ENCODE data around the gene LAMB4. TPM values are rescaled to one million over a fixed set of nuclear protein-coding genes. Genes with fewer than 3 reads are reported as not detected.

The LAMB4 gene
- total RNA-seq, 1 experiment from 2014 or later: 0.24 TPM

Other genes with a start within 250 kb of the LAMB4 start
- 66.7 and 75.2 TPM in 2 replicates for gene DLD, start 239.2 kb downstream of the LAMB4 start, total RNA-seq (2014; rRNA removed; shearing (Covaris generic))
- 147 and 157 TPM in 2 replicates for gene LAMB1, start 127.2 kb downstream of the LAMB4 start, total RNA-seq (2014; rRNA removed; shearing (Covaris generic))